Activated CD8-positive, alpha-beta memory T cell treated with anti-CD3 and anti-CD28 coated beads, Interleukin-2, amount 50 U/mL, for 48 hours (primary cell): ENCODE data around the gene MPEG1.

Experiments
- DNase-seq: peaks from one replicate; pipeline ENCODE4 v3.0.0-alpha.2; 2020

Gene MPEG1

GRCh38 chr11:59212744-59213631, at the start of gene MPEG1:
Gene MPEG1, minus strand, starts transcription at chr11:59212927. Its CDS starts 62 bp downstream, at chr11:59212865.
- DNase-seq, result no peak

- no peak for DNase-seq
Measured at GRCh38 chr11:59262177-59262818, 49.6 kb upstream of the MPEG1 start.

- no peak for DNase-seq
Measured at GRCh38 chr11:59261150-59261549, 48.4 kb upstream of the MPEG1 start.

- DNase-seq, result no peak
Measured at GRCh38 chr11:59259867-59260475, 47.2 kb upstream of the MPEG1 start.

GRCh38 chr11:59259047-59259446, 46.3 kb upstream of the MPEG1 start:
- DNase-seq, result no peak

- DNase-seq, result no peak
Measured at GRCh38 chr11:59255281-59255680, 42.6 kb upstream of the MPEG1 start.

- DNase-seq, result no peak
Measured at GRCh38 chr11:59254286-59254685, 41.6 kb upstream of the MPEG1 start.

- no peak for DNase-seq
Measured at GRCh38 chr11:59253001-59253400, 40.3 kb upstream of the MPEG1 start.

GRCh38 chr11:59249535-59249934, 36.8 kb upstream of the MPEG1 start:
- no peak for DNase-seq

- no peak for DNase-seq
Measured at GRCh38 chr11:59247531-59248227, 35.0 kb upstream of the MPEG1 start.

- DNase-seq, result no peak
Measured at GRCh38 chr11:59243633-59244032, 30.9 kb upstream of the MPEG1 start.

GRCh38 chr11:59240322-59240721, 27.6 kb upstream of the MPEG1 start:
- no peak for DNase-seq

GRCh38 chr11:59226396-59226795, 13.7 kb upstream of the MPEG1 start:
- no peak for DNase-seq

- no peak for DNase-seq
Measured at GRCh38 chr11:59225017-59225416, 12.3 kb upstream of the MPEG1 start.

- no peak for DNase-seq
Measured at GRCh38 chr11:59224351-59224928, 11.7 kb upstream of the MPEG1 start.

GRCh38 chr11:59223611-59224010, 10.9 kb upstream of the MPEG1 start:
- no peak for DNase-seq

- DNase-seq, result no peak
Measured at GRCh38 chr11:59223177-59223576, 10.4 kb upstream of the MPEG1 start.

GRCh38 chr11:59222464-59223060, 9.8 kb upstream of the MPEG1 start:
- DNase-seq, result no peak

- no peak for DNase-seq
Measured at GRCh38 chr11:59221441-59221840, 8.7 kb upstream of the MPEG1 start.

GRCh38 chr11:59219836-59220235, 7.1 kb upstream of the MPEG1 start:
- no peak for DNase-seq

- DNase-seq, result no peak
Measured at GRCh38 chr11:59218893-59219292, 6.2 kb upstream of the MPEG1 start.

GRCh38 chr11:59218319-59218718, 5.6 kb upstream of the MPEG1 start:
- no peak for DNase-seq
